Measurements from ENCODE around the gene ARHGAP6.
A peak's percentile ranks its signal among the peaks of the same experiment; 100 is the strongest.

- TF ChIP-seq CTCF (IDR thresholded peaks at IDR 0.05) (peak; percentile 57 to 72 (median 62)), POLR2A (IDR thresholded peaks at IDR 0.05) (no peak)
Observed at GRCh38 chrX:11137543-11138139, 528.1 kb downstream of the ARHGAP6 start.

Data from Peyer's patch (tissue), 4 donors.